GM21529 (cell line): ENCODE measurements around the gene ATP8A2.

Experiments
- ATAC-seq: cut with Tn5 transposase; IDR thresholded peaks from one replicate; pipeline ENCODE4 v1.9.1; 2021; ENCODE audit not compliant: unreplicated experiment

The ATP8A2 gene

DNA sequence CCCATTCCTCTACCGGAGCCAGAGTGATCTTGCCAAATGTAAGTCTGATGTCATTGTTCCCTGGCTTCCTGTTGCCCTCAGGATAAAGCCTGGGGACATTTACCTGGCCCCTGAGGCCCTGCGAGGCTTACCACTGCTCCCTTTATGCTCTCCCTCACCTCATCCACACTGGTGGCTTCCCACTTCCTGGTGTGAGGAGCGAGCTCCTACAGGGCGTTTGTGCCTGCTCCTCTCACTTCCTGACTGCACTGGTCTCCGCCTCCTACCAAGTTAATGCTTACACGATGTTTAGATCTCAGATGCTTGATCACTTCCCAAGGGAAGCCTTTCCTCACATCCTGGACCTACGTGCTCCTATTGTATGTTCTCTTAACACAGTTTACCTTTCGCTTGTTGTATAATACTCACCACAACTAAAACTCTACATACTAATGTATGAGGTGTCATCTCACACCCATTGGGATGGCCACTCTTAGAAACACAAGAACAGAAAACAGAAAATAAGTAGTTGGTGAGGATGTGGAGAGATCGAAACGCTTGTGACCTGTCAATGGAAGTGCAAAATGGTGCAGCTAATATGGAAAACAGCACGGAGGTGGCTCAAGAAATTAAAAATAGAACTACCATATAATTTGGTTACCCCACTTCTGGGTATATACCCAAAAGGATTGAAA is 502.4 kb downstream of the ATP8A2 start:
- ATAC-seq, result no peak

GRCh38 chr13:25874907-25875306 is 503.1 kb downstream of the ATP8A2 start:
- no peak for ATAC-seq

DNA sequence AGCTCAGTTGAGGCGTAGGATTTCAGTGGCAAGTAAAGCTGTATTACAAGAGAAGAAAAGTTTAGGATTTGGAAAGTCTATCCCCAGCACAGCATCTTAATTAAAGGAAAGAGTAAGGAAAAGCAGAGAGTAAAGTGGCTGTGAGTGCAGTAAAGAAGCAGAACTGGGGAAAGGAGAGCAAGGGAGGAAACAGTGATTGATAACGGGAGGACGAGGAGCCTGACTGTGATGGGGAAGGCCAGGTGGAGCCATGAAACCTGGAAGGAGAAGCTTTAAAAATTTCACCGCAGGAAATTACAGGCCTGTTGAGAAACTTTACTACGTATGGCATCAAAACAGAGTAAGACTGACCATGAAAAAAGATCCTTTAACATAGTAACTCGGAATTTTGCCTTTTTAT is 504.5 kb downstream of the ATP8A2 start:
- ATAC-seq, result no peak

GRCh38 chr13:25879466-25879865 is 507.7 kb downstream of the ATP8A2 start:
- ATAC-seq, result no peak

DNA sequence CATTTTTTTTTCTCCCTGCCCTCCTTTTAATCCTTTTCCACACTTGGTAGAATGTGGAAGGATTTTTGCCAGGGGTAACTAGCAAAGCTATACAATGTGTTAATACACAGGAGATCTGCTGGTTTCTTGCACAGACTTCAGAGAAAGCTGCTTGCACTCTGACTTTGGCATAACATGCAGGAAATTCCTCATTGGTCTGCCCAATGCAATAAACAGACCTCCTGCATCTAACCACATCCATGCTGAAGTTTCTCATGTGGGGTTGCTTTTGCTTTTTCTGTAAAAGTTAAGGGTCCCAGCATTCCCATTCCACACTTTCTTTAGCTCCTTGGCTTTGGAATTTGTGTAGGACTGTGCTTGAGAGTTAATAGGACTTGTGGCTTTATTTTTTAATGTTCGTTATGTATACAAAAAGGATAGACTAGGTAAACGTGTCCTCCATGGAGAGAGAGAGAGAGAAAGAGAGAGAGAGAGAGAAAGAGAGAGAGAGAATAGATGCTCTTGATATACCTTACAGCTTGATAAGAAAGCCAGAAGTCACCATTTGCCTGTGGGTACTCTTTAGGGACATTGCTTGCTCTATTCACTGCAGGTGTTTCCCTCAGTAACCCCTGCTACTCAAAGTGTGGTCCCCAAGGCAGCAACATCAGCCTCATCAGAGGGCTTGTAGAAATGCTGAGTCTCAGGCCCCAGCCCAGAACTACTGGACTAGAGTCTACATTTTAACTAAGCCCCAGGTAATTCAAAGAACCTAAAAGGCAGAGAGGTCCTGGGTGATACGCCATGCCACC is 509.6 kb downstream of the ATP8A2 start:
- ATAC-seq, result no peak

DNA sequence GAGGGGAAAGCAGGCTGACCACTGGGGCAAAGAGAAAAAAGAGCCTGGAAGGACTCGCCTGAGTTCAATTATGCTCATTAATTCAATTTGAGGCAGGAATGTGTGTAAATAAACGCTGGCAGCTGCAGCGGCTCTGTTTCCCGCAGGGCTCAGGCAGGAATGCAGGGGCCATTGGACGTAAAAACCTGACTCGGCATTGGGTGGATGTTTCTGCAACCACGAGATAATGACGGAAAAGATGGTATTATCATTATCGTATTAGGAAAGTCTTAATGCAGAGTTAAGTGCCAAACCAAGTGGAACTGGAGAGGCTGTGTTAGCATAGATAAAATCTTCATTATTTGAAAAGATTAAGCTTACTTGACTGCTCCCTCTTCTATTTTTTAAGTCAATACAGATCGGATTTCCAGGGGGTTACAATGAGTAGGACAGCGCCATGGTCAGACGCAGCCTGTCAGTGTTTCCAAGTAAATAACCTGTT is 510.2 kb downstream of the ATP8A2 start:
- no peak for ATAC-seq

- ATAC-seq, result no peak
These were observed 510.9 kb downstream of the ATP8A2 start for GRCh38 chr13:25882466-25883357.

DNA sequence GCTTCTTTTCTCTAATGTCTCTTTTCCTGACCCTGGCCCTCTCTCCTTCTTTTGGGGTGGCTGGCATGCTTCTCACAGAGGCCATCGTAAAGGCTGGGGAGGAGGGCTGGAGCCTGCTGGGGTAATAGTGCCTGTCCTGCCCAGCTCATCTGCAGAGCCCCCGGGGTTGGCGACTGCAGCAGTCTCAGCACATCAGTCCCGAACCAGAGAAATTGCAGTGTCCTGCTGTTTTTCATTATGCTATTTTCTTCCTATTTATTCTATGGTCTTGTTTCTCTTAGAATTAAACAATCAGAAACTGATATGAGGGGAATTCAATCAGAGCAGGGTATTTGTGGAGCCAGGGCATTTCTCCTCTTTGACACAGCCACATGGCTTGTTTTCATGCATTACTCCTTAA is 513.6 kb downstream of the ATP8A2 start:
- ATAC-seq, result no peak

DNA sequence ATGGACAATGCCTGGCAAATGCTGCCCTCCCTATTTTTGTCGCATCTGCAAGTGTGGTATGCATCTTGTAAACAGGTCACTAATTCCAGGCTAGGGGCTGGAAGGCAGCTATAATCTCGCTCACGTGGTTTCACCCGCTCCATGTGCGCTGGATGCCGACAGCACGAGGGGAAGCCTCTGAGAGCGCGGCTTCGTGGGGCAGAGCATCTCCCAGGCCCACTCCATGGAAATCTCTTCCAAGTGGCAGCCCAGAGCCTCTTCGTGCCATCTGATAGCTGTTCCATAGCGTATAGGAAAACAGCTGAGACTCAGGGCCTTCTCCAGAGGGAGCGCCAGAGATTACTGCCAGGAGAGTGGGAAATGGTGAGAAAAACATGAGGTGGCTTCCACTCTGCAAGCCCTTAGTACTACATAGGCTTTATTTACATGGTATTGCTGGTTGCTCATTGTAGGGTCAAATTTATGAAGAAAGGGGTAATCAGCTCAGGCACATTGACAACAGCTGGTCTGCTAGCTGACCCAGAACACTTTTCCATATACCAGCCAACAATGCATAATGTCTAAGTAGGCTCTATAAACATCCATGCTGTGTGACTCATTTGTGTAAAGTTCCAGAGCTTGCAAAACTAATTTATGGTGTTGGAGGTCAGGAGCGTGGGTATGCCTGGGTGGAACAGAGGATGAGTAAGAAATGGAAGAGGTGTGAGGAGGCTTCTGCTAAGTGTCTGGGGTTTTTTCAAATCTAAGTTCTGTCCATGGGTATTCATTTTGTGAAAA is 514.9 kb downstream of the ATP8A2 start:
- no peak for ATAC-seq

DNA sequence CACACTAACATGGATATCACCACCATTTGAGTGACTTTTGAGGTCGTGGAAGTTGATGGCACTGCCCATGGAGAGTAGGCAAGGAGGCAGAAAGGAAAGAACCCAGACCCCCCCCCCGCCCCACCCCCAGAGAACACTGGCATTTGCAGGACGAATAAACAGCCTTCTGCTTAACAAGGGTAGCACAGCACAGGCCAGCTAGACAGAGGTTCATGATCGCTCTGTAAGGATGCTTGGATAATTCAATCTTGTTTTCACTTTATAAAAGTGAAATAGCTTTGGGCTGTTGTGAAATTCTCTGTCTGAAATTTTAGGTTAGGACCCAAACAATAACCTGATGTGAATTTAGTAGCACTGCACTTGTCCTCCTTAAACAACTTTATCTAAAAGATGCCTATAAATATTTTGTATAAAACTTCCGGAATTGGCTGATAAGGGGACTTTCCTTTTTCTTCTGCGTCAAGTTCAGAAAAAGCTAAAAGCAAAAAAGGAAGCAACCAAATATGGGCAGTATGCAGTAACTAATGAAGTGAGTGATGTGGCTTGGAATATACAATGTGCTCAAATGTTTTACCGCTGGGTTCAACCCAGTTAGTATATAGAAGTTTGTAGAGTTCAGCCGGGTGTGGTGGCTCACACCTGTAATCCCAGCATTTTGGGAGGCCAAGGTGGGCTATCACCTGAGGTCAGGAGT is 516.3 kb downstream of the ATP8A2 start:
- ATAC-seq, result no peak

GRCh38 chr13:25890671-25891212 is 519.0 kb downstream of the ATP8A2 start:
- no peak for ATAC-seq

- no peak for ATAC-seq
These were observed 527.2 kb downstream of the ATP8A2 start for GRCh38 chr13:25898991-25899390.

DNA sequence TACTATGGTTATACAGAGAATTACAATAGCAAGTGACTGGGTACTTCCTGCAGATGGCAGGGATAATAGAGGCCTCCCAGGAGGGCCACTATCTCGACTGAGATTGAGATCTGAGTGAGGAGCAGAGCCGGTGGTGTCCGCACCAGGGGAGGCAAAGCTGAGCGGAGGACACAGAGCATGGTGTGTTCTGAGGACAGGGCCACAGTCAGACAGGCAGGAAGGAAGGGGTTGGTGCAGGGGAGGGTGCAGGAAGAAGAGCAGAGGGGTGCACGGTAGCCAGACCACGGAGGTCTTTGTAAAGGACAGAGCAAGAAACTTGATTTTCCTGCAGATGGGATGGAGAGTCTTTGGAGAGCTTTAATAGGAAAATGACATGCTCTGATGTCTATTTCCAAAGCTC is 527.7 kb downstream of the ATP8A2 start:
- no peak for ATAC-seq

GRCh38 chr13:25899952-25900351 is 528.2 kb downstream of the ATP8A2 start:
- ATAC-seq, result no peak

- ATAC-seq, result peak; percentile 92
These were observed 529.9 kb downstream of the ATP8A2 start for GRCh38 chr13:25901460-25902376.

- no peak for ATAC-seq
These were observed 530.7 kb downstream of the ATP8A2 start for GRCh38 chr13:25902455-25902854.

- ATAC-seq, result peak; percentile 68
These were observed 531.1 kb downstream of the ATP8A2 start for GRCh38 chr13:25902891-25903341.

DNA sequence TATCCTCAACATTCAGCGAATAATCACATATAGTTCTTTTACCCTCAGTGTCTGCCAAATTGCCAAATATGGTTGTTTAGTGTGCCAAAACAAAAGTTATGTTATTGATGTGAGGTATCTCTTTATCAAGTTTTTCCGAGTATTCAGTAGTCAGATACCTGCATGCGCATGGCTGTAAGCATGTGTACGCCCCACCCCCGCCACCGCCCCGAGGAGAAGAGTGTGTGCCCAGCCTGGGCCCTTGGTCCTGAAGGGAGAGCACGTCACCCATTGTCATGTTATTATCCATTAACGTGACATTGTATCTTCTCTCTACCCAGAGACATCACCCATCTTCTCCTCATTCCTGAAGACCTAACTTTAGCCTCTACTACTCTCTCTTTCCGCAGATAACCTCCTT is 533.1 kb downstream of the ATP8A2 start:
- no peak for ATAC-seq

DNA sequence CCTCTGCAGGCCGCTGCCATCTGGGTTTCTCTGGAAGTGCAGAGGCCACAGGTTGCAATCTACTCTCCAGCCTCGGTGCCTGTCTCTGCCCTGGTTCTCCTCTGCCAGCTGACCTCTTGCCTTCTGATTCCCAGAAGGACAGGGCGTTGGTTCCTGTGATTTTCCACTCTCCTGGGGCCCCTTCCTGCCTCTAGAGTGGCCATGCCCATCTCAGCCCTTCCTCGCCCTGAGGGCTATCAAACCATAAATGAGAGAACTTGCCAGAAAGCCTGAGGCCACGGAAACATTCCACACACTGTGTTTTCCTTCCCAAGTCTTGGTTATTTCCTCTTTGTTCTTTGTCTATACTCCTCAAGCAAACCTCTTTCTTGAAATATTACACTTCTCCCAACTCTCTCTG is 533.8 kb downstream of the ATP8A2 start:
- ATAC-seq, result no peak
